Glomerular endothelial cell (primary cell): ENCODE results near the gene NHEJ1. TPM values are rescaled to one million over a fixed set of nuclear protein-coding genes. Genes with fewer than 3 reads are reported as not detected.

Experiments used
- DNase-seq: peaks from one replicate; pipeline ENCODE4 v3.0.0-alpha.2; 2011; ENCODE audit warnings: low read depth, low spot score; ENCODE audit errors: extremely low read depth
- total RNA-seq: library from RNA; depleted of rRNA; stranded (reverse); fragments of >200 nt; gene quantifications from 2 replicates; pipeline ENCODE4 v1.2.3, GENCODE V29; 2015

The NHEJ1 gene
- total RNA-seq, 1 donor from 2014 or later = 18.3 TPM

DNA sequence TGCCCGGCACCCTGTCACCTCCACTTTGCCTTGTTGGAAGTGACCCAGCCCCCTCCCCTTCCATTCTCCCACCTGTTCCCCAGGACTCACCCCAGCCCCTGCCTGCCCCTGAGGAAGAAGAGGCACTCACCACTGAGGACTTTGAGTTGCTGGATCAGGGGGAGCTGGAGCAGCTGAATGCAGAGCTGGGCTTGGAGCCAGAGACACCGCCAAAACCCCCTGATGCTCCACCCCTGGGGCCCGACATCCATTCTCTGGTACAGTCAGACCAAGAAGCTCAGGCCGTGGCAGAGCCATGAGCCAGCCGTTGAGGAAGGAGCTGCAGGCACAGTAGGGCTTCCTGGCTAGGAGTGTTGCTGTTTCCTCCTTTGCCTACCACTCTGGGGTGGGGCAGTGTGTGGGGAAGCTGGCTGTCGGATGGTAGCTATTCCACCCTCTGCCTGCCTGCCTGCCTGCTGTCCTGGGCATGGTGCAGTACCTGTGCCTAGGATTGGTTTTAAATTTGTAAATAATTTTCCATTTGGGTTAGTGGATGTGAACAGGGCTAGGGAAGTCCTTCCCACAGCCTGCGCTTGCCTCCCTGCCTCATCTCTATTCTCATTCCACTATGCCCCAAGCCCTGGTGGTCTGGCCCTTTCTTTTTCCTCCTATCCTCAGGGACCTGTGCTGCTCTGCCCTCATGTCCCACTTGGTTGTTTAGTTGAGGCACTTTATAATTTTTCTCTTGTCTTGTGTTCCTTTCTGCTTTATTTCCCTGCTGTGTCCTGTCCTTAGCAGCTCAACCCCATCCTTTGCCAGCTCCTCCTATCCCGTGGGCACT is 21.9 kb upstream of the NHEJ1 start:
- no peak for DNase-seq

DNA sequence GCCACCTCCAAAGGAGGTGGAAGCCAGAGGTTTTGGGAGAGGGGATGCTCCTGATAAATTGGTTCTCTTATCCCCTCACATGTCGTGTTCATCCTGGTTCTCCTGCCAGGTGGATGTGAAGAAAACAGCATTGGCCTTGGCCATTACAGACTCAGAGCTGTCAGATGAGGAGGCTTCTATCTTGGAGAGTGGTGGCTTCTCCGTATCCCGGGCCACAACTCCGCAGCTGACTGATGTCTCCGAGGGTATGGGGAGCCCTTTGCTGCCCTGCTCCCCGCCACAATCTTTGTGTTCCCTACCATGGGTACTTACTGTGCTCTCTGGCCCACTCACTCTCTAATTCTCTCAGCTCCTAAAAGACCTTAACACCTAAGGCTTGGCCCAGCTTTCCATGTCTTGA is 20.9 kb upstream of the NHEJ1 start:
- no peak for DNase-seq

DNA sequence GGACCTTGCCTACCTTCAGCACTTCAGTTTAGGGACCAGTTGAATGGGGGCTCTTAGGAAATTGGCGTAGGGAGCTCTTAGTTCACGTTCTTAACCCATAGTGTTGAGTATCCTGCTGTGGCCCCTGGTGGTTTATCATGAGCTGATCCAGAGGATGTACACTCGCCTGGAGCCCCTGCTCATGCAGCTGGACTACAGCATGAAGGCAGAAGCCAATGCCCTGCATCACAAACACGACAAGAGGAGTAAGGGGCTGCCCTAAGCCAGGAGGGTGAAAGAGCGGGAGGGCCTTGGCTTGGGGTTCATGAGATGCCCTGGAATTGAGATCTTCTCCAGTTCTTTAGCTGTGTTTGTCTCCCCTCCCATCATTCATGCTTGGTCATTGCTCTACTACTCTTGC is 20.3 kb upstream of the NHEJ1 start:
- no peak for DNase-seq

DNA sequence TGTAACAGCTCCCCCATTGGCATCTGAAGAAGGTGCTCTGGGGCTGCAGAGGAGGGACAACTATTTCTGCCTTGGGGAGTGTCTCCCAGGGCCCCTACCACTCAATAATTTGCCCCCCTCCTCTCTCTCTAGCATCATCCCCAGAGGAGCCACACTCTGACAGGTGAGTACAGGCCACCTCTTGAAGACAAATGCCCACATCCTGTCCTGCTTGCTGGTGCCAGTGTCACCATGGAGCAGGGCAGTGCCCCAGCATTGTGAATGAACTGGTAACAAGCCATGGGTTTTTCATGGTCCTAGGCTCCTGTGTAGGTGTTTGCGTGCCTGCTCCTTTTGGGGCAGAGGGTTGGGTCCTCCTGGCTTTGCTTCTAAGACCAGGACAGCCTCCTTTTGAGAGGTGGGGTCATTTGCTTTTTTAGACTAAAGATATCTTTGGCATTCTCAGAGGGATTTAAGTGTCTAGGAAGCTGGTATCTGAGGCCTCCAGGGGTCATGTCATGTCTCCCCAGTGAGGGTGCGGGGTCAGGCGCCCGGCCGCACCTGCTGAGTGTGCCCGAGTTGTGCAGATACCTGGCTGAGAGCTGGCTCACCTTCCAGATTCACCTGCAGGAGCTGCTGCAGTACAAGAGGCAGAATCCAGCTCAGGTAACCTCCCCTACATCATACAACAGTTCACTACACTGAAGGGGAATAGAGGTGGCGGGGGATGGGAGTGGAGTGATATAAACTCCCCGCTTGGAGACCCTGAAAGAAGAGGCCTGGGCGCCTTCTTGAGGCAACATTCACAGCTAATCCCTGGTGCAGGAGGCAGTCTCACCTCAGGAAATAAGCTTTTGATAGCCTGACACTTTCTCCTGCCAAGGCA is 19.2 kb upstream of the NHEJ1 start:
- DNase-seq = no peak

DNA sequence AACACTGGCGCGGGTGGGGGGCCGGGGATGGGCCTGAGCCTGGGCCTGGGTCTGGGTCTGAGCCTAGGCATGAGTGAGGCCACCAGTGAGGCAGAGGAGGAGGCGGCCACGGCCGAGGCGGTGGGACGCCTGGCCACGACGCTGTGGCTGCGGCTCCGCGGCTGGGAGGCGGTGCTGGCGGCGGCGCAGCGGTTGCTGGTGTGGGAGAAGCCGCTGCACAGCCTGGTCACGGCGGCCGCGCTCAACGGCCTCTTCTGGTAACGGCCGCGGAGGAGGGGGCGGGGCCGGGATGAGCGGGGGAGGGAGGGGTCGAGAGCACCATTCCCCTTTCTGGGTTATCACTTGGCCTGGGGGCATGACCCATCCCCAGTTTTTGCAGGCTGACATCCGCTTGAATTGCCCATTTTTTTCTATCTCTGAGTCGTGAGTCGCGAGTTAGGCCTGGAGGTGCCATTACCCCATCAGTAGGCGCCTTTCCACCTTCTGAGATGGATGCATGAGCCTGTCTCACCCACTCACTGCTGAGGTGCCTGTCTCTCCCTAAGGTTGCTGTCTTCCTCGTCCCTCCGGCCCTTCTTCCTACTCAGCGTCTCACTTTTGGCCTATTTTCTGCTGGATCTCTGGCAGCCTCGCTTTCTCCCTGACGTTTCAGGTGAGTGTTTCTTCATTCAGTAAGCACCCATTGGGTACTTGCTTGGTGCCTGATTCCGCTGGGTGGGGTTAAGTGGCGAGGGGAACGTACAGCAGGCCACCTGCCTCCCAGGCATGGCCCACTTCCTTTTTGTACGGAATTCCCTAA is 18.0 kb upstream of the NHEJ1 start:
- no peak for DNase-seq

DNA sequence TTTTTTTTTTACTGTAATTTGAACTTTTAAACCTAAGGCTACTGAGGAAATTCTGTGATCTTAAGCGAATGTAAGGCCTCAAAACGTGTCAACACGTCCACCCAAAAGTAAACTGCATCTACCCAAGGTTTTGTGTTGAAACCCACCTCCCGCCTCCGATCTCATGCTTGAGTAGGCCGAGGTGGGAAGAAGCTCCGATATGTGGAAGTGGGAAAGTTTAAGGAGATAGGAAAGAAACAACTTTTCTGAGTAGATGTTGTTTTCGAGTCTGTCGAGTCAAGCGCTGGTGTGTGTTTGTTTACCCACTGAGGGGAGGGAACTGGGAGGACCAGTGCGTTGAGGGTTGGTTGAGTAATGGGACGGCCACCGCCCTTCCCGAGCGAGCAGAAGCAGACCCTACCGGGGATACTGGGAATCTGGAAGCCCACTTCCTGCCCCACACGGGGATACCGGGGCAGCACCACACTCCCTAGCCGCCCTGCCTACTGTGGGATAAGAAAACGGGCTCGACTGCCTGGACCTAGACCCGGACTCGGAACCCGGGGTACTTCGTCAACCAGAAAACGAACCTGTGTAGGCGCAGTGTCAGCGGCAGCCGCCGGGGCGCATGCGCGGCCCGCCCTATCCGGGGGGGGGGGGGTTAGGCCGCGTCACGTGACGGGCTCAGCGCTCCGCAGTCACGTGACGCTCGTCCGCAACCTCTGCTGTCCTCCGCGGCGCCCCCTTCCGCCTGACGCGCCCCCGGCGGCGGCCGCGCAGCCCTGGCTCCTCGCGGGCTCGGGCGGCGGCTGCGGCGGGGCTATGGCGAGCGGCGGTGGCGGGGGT is 17.1 kb upstream of the NHEJ1 start, which contains the start of gene RETREG2:
TSS of gene RETREG2 (plus strand) at position 724 of the 825 bp plus-strand sequence. CDS start at position 802, 78 bp downstream.
- DNase-seq = no peak

DNA sequence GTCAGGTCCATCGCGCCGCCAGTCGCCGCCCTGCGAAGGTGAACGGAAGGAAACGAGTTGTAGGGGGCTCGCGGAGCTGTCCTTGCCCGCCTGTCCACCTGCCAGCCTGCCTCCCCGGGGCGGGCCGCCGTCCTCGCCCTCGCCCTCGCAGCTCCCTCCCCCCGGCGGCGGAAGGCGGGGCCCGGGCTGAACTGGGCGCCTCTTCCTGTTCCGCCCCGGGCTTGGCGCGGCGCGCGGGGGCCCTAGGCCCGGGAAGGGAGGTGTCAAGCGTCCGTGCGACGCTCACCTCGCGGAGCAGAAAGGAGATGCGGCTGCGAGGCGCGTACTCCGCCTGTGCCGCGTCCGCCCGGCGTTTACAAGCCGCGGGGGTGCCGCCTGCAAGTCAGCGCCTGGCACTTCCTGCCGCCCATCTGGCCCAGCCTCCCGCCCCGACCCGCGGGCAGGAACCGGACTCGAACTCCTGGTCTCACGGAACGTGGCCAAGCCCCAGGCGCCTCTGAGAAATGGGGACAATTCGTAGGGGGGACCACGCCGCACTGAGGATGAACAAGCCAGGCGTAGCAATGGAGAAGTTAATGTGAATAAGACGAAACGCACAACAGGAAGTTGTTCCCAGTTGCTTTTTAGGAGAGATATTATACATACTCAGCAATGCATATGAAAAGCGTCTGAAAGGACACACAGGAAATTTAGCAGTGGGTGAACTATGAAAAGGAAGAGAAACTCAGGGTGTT is 16.4 kb upstream of the NHEJ1 start, which contains the start of gene CNPPD1:
TSS of gene CNPPD1 (minus strand) at position 108 of the 734 bp plus-strand sequence. CDS start at position 11, 97 bp downstream.
- DNase-seq = no peak

DNA sequence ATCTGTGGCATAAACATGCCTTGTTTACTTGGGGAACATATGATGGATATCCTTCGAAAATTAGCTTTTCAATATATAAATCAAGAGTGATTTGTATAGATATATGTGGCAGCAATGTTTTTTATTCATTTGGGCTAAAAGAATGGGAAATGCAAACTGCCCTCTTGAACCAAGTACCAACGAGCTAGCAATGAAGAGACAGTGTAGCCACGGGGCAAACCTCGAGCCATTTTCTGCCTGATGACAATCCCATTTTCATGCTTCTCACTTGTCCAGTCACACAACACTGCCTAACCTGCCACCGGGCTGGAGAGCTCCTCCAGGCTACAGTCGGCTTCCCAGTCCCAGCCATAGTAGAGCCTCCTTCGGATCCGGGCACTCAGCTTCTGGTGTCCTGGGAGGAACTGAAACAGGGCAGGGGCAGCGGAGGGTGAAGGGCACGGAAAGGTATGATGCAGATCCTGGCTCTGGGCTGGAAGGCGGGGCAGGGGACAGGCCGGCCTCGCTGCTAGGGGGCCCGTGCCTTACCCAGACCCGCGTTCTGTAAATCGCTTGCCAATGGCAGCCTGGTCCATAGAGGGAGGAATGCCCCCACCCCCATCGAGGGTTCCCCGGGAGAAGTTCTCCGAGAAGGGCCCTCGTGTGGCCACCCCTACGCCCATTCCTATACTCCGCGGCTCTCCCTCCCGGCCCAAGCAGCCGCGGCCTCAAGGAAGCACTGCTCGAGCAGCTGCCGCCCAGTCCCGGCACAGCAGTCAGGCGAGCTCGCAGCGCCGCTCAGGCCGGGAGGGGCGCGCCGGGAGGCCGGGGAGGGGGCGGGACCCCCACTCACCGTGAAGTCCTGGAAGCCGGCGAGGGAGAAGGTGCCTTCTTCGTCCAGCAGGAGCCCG is 15.6 kb upstream of the NHEJ1 start:
- no peak for DNase-seq

DNA sequence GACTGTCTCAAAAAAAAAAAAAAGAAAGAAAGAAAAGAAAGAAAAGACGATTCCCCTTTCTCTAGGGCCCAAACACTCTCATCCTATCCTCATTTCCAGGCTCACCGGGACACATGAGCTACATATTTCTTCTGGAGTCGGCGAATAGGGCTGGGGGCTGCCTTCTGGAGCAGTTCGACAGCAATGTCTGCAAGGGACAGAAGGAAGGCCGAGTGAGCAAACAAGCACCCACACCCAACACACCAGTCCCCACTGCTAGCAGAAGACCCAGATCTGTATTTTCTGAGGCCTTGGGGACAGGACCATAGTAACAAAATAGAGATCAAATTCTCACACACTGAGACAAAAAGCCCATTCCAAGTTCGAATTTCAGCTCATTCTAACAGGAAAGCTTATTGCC is 14.9 kb upstream of the NHEJ1 start:
- no peak for DNase-seq

DNA sequence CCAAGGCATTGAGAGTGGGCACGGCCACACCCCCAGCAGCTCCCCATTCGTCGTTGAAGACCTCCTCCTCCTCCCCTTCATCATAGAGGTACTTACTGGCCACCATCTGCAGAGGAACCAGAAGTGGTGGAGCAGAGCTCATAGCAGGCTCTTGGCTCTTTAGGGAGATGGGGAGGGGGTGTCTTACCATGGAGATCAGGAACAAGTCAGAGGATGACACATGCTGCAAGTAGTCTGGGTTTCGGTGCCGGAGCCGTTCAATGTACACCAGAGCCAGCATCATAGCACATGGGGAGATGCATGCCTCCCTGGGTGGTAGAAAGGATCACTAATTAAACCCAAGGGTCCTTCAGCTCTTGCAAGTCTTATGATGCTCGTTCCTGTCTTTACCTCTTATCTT is 14.2 kb upstream of the NHEJ1 start:
- DNase-seq = no peak

DNA sequence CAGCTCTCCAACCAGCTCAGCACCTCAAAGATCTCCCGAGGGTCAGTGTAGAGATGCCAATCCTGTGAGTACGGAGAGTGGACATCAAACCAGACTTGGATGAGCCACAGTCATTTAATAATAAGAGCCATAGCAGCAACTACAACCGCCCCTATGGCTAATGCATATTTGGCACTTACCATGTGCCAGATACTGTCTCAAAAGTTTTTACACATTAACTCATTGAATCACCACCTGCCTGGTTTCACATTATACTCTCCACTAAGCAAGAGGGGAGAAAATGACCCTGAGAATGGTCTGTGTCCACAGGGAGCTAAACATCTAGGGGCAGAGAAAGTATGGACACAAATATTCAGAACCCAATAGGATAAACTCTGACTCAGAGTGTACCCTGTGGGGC is 13.5 kb upstream of the NHEJ1 start:
- no peak for DNase-seq

DNA sequence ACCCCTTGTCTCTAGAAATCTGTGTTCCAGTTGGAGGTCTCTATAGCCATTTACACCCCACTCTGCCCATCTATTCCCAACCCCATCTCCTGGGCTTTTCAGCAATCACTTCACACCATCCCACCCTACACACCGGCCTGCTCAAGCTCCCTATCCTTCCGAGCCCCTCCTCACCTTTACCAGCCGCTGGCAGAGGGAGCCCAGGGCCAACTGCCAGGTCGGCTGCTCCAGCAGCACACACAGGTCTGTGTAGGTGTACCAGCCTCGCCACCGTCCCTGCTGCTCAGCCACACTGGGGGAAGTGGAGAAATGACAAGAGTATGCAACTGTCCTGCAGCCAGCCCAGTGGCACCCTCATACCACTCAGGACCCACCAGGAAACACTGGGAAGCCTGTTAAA is 12.6 kb upstream of the NHEJ1 start:
- no peak for DNase-seq

DNA sequence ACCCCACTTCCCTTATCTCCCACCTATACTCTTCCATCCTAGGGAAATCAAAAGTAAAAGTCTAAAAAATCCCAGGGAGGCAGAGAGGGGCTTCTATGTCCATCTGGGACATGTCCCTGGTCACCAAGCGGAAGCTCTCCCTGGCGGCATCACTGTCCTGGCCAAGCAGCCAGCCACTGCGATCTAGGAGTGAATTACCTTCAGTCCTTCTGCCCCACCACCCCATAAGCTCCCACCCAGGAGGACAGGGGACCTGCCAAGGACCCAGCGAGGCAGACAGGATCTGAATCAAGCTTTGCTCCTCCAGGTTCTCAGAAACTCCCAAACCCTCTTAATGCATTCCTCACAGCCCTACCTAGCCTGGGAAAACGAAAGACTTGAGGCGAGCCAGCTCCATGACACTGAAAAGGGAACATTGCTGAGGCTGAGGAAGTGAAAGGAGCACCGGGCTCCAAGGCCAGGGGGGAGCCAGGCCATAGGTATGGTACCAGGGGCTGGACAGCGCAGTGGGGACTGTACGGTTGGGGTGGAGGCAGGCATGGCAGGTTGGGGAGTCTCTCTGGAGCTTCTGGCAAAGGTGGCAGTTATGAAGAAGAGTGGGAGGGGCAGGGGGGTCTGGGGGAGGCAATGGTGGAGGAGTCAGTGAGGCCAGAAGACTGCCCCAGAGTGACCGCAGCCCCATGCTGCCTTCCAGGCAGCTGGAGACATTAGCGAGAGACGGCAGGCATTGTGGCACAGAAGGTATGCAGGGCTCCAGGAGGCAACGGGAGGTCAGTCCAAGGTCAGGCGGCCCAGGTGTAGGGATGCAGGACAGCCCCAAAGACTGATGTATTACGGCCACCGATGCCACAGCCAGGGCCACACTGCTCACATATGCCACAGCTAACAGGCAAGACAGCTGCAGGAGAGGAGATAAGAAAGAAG is 11.9 kb upstream of the NHEJ1 start:
- no peak for DNase-seq

DNA sequence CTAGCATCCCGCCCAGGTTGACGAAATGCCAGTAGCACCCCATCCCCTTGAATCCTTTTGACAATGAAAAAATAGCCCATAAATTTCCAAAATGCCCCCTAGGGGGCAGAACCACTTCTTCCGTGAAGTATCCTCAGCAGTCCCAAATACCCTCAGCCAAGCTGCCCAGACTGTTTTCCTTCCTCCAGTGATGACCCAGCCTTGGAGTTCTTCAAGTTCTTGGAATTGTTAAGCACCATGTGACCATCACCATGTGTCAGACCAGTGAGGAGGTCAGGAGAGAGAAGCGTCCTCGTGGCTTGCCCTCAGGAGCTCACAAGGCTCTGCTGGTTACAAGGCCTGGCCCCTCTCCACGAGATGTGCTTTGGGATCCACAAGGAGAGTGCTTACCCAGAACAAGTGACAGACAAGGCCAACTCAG is 10.6 kb upstream of the NHEJ1 start:
- DNase-seq = no peak

DNA sequence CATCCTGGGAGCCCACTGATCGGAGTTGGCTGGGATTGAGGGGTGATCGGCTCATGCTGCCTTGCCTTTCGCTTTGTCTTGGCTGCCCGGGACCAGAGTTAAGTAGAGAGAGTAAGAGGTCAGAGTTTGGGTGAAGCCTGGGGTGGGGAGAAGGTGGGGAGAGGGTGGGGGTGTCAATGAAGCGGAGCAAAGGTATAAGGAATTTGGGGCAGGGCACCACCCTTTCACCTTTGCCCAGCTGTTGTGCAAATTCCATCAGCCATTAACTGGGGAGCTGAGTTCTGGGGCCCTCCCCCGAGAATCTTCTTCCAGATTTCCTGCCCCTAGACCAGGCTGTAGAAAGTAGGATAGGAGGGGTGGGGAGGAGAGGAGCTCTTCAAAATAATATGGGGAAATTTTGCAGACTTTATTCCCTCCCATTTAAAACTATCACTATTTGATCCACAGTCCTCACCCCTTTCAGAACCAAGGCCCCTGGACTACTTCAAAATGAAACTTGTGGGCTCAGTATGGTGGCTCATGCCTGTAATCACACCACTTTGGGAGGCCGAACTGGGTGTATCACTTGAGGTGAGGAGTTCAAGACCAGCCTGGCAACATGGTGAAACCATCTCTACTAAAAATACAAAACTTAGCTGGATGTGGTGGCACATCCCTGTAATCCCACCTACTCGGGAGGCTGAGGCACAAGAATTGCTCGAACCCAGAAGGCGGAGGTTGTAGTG is 9.5 kb upstream of the NHEJ1 start, which contains the start of gene SLC23A3:
TSS of gene SLC23A3 (minus strand) at position 100 of the 725 bp plus-strand sequence. CDS start at position 55, 45 bp downstream.
- no peak for DNase-seq

DNA sequence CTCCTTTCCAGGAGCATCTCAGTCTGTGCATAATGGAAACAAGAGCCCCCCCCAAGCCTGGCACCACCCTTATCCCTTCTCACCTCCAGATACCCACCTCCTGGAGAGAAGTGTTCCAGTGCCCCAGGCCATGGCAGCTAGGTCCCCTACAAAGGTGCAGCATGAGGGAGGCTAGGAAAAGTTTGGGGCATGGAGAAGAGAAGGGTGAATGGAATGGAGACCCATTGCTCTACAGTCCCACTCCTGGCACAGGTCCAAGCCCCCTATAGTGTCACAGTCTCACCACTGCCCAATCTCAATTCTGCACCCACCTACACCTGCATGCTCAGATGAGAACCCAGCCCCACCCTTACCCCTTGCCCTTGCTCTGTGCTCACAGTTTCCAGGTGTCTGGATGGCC is 8.3 kb upstream of the NHEJ1 start:
- no peak for DNase-seq
